ENCODE data around the gene HINT2. TPM values are rescaled to one million over a fixed set of nuclear protein-coding genes. Genes with fewer than 3 reads are reported as not detected.

HINT2 gene
- polyA plus RNA-seq, 1 donor, result 29.7 TPM

- H3K9me3 ChIP-seq (ENCODE audit: control insufficient read depth, low read depth, low read length), result no peaks in the 10 kb centered on the region
- DNase-seq, result no peak
- no peak overlapping the region for H3K4me3 ChIP-seq (ENCODE audit: low read length)
- no CpG with 5 or more reads among the region's 15 CpGs for WGBS (ENCODE audit: insufficient coverage, low lambda C conversion rate)
- peaks cover 10% of the 10 kb centered on the region for H3K4me1 ChIP-seq (ENCODE audit: control insufficient read depth, insufficient read depth, low read length)
- no peaks in the 10 kb centered on the region for H3K27me3 ChIP-seq (ENCODE audit: control insufficient read depth, insufficient read depth, low read length)
- peaks cover 26% of the 10 kb centered on the region for H3K36me3 ChIP-seq (ENCODE audit: control insufficient read depth, insufficient read depth, low read length)
- no peak overlapping the region for H3K27ac ChIP-seq (ENCODE audit: low read length)
Observed at GRCh38 chr9:35840881-35841644, 26.2 kb upstream of the HINT2 start.

- Histone ChIP-seq H3K4me3 (ENCODE audit: low read length) (no peak overlapping the region), H3K36me3 (ENCODE audit: control insufficient read depth, insufficient read depth, low read length) (peaks cover 32% of the 10 kb centered on the region), H3K27me3 (ENCODE audit: control insufficient read depth, insufficient read depth, low read length) (no peaks in the 10 kb centered on the region), H3K9me3 (ENCODE audit: control insufficient read depth, low read depth, low read length) (no peaks in the 10 kb centered on the region), H3K27ac (ENCODE audit: low read length) (no peak overlapping the region), H3K4me1 (ENCODE audit: control insufficient read depth, insufficient read depth, low read length) (peaks cover 18% of the 10 kb centered on the region)
- WGBS (ENCODE audit: insufficient coverage, low lambda C conversion rate), result no CpG with 5 or more reads among the region's 5 CpGs
- DNase-seq, result no peak
Observed at GRCh38 chr9:35839926-35840325, 25.1 kb upstream of the HINT2 start.

- H3K27ac ChIP-seq (ENCODE audit: low read length), result no peak overlapping the region
- no peak for DNase-seq
Observed at GRCh38 chr9:35836595-35836994, 21.8 kb upstream of the HINT2 start.

GRCh38 chr9:35835766-35836165, 20.9 kb upstream of the HINT2 start:
- Histone ChIP-seq H3K27me3 (ENCODE audit: control insufficient read depth, insufficient read depth, low read length) (no peaks in the 10 kb centered on the region), H3K27ac (ENCODE audit: low read length) (peak overlapping the region; percentile 89), H3K4me1 (ENCODE audit: control insufficient read depth, insufficient read depth, low read length) (peaks cover 58% of the 10 kb centered on the region), H3K4me3 (ENCODE audit: low read length) (no peak overlapping the region), H3K36me3 (ENCODE audit: control insufficient read depth, insufficient read depth, low read length) (peaks cover 16% of the 10 kb centered on the region), H3K9me3 (ENCODE audit: control insufficient read depth, low read depth, low read length) (no peaks in the 10 kb centered on the region)
- peak in 1 of 2 donors; percentile 63 for DNase-seq
- no CpG with 5 or more reads among the region's 2 CpGs for WGBS (ENCODE audit: insufficient coverage, low lambda C conversion rate)

More at GRCh38 chr9:35836595-35836994, 21.8 kb upstream of the HINT2 start:
- Histone ChIP-seq H3K36me3 (ENCODE audit: control insufficient read depth, insufficient read depth, low read length) (peaks cover 23% of the 10 kb centered on the region), H3K27me3 (ENCODE audit: control insufficient read depth, insufficient read depth, low read length) (no peaks in the 10 kb centered on the region), H3K4me3 (ENCODE audit: low read length) (no peak overlapping the region), H3K4me1 (ENCODE audit: control insufficient read depth, insufficient read depth, low read length) (peaks cover 50% of the 10 kb centered on the region), H3K9me3 (ENCODE audit: control insufficient read depth, low read depth, low read length) (no peaks in the 10 kb centered on the region)
- WGBS (ENCODE audit: insufficient coverage, low lambda C conversion rate), result no CpG with 5 or more reads among the region's 5 CpGs

GRCh38 chr9:35835216-35835632, 20.4 kb upstream of the HINT2 start:
- H3K36me3 ChIP-seq (ENCODE audit: control insufficient read depth, insufficient read depth, low read length), result peaks cover 16% of the 10 kb centered on the region
- no CpG with 5 or more reads among the region's 3 CpGs for WGBS (ENCODE audit: insufficient coverage, low lambda C conversion rate)
- H3K4me1 ChIP-seq (ENCODE audit: control insufficient read depth, insufficient read depth, low read length), result peaks cover 64% of the 10 kb centered on the region
- peak overlapping the region; percentile 89 for H3K27ac ChIP-seq (ENCODE audit: low read length)
- H3K4me3 ChIP-seq (ENCODE audit: low read length), result no peak overlapping the region
- DNase-seq, result no peak
- no peaks in the 10 kb centered on the region for H3K9me3 ChIP-seq (ENCODE audit: control insufficient read depth, low read depth, low read length)
- H3K27me3 ChIP-seq (ENCODE audit: control insufficient read depth, insufficient read depth, low read length), result no peaks in the 10 kb centered on the region

GRCh38 chr9:35834260-35835215, 19.7 kb upstream of the HINT2 start:
- Histone ChIP-seq H3K36me3 (ENCODE audit: control insufficient read depth, insufficient read depth, low read length) (peaks cover 16% of the 10 kb centered on the region), H3K27ac (ENCODE audit: low read length) (peak overlapping the region; percentile 89), H3K27me3 (ENCODE audit: control insufficient read depth, insufficient read depth, low read length) (no peaks in the 10 kb centered on the region), H3K4me1 (ENCODE audit: control insufficient read depth, insufficient read depth, low read length) (peaks cover 68% of the 10 kb centered on the region), H3K9me3 (ENCODE audit: control insufficient read depth, low read depth, low read length) (no peaks in the 10 kb centered on the region), H3K4me3 (ENCODE audit: low read length) (no peak overlapping the region)
- 100% methylated on average over 1 of the region's 14 CpGs for WGBS (ENCODE audit: insufficient coverage, low lambda C conversion rate)
- DNase-seq, result no peak

GRCh38 chr9:35832814-35833213, 18.0 kb upstream of the HINT2 start:
- Histone ChIP-seq H3K36me3 (ENCODE audit: control insufficient read depth, insufficient read depth, low read length) (peaks cover 16% of the 10 kb centered on the region), H3K4me1 (ENCODE audit: control insufficient read depth, insufficient read depth, low read length) (peaks cover 73% of the 10 kb centered on the region), H3K27me3 (ENCODE audit: control insufficient read depth, insufficient read depth, low read length) (no peaks in the 10 kb centered on the region), H3K4me3 (ENCODE audit: low read length) (no peak overlapping the region), H3K27ac (ENCODE audit: low read length) (peak overlapping the region; percentile 89), H3K9me3 (ENCODE audit: control insufficient read depth, low read depth, low read length) (no peaks in the 10 kb centered on the region)
- no CpG with 5 or more reads among the region's 5 CpGs for WGBS (ENCODE audit: insufficient coverage, low lambda C conversion rate)
- peak; percentile 41 to 66 for DNase-seq

GRCh38 chr9:35831040-35831439, 16.2 kb upstream of the HINT2 start:
- Histone ChIP-seq H3K36me3 (ENCODE audit: control insufficient read depth, insufficient read depth, low read length) (peaks cover 11% of the 10 kb centered on the region), H3K4me1 (ENCODE audit: control insufficient read depth, insufficient read depth, low read length) (peaks cover 65% of the 10 kb centered on the region), H3K27me3 (ENCODE audit: control insufficient read depth, insufficient read depth, low read length) (no peaks in the 10 kb centered on the region), H3K27ac (ENCODE audit: low read length) (no peak overlapping the region), H3K4me3 (ENCODE audit: low read length) (peak overlapping the region; percentile 85), H3K9me3 (ENCODE audit: control insufficient read depth, low read depth, low read length) (no peaks in the 10 kb centered on the region)
- no CpG with 5 or more reads among the region's 4 CpGs for WGBS (ENCODE audit: insufficient coverage, low lambda C conversion rate)
- no peak for DNase-seq

GRCh38 chr9:35829764-35830096, 14.9 kb upstream of the HINT2 start:
- no CpG with 5 or more reads among the region's 2 CpGs for WGBS (ENCODE audit: insufficient coverage, low lambda C conversion rate)

GRCh38 chr9:35829084-35829763, 14.4 kb upstream of the HINT2 start, which contains the start of gene TMEM8B:
Gene TMEM8B, plus strand, starts transcription at chr9:35829228. Its CDS starts 220 bp downstream, at chr9:35829448.
- peak within 1 kb of the TSS; percentile 85 for H3K4me3 ChIP-seq (ENCODE audit: low read length)
- no peaks in the 10 kb centered on the region for H3K9me3 ChIP-seq (ENCODE audit: control insufficient read depth, low read depth, low read length)
- peak within 1 kb of the TSS; percentile 96 for H3K27ac ChIP-seq (ENCODE audit: low read length)
- peaks cover 47% of the 10 kb centered on the region for H3K4me1 ChIP-seq (ENCODE audit: control insufficient read depth, insufficient read depth, low read length)
- peak; percentile 94 to 97 for DNase-seq
- H3K27me3 ChIP-seq (ENCODE audit: control insufficient read depth, insufficient read depth, low read length), result no peaks in the 10 kb centered on the region
- WGBS (ENCODE audit: insufficient coverage, low lambda C conversion rate), result 0% methylated on average over 1 of the region's 53 CpGs
- no peaks in the 10 kb centered on the region for H3K36me3 ChIP-seq (ENCODE audit: control insufficient read depth, insufficient read depth, low read length)

More at GRCh38 chr9:35829764-35830096, 14.9 kb upstream of the HINT2 start:
- H3K4me3 ChIP-seq (ENCODE audit: low read length), result peak overlapping the region; percentile 85
- peaks cover 52% of the 10 kb centered on the region for H3K4me1 ChIP-seq (ENCODE audit: control insufficient read depth, insufficient read depth, low read length)
- no peaks in the 10 kb centered on the region for H3K9me3 ChIP-seq (ENCODE audit: control insufficient read depth, low read depth, low read length)
- no peak for DNase-seq
- peaks cover 3% of the 10 kb centered on the region for H3K36me3 ChIP-seq (ENCODE audit: control insufficient read depth, insufficient read depth, low read length)
- H3K27me3 ChIP-seq (ENCODE audit: control insufficient read depth, insufficient read depth, low read length), result no peaks in the 10 kb centered on the region
- H3K27ac ChIP-seq (ENCODE audit: low read length), result peak overlapping the region; percentile 96

Measured in large intestine (tissue), 3 donors.